Measurements from ENCODE around the gene HRK. TPM values are rescaled to one million over a fixed set of nuclear protein-coding genes. Genes with fewer than 3 reads are reported as not detected.

HRK gene
- total and polyA plus RNA-seq, 9 of the 15 experiments (the other 6 are each of a cell fraction or from before 2014, with no cell fraction given): 0.01 to 0.05 (median 0.04) TPM; not detected in 6

- TF ChIP-seq NCOA1 (IDR thresholded peaks at IDR 0.05; ENCODE audit: low read depth) (peak; percentile 92), TGIF2 (CRISPR knock-in tag; IDR thresholded peaks at IDR 0.05) (peak; percentile 24; the same call in 1 of the 2 replicates), ZBED1 (IDR thresholded peaks at IDR 0.05) (0 out of 2 replicates have a peak, but pooled peaks have one; percentile 49), ELF2 (CRISPR knock-in tag; IDR thresholded peaks at IDR 0.05) (peak; percentile 81), CREM (IDR thresholded peaks at IDR 0.05; ENCODE audit: low read depth) (peak; percentile 64), TCFL5 (CRISPR knock-in tag; conservative IDR thresholded peaks at IDR 0.05) (no peak), USF1 (CRISPR knock-in tag; IDR thresholded peaks at IDR 0.05) (peak; percentile 61), TCF7 (IDR thresholded peaks at IDR 0.05; ENCODE audit: borderline replicate concordance) (0 out of 2 replicates have a peak, but pooled peaks have one; percentile 29), CCNT2 (IDR thresholded peaks at IDR 0.05; ENCODE audit: borderline replicate concordance, extremely low read depth, insufficient read length, low read depth, low read length) (peak; percentile 72), RB1 (IDR thresholded peaks at IDR 0.05; ENCODE audit: low read depth) (peak; percentile 92), MTA3 (IDR thresholded peaks at IDR 0.05; ENCODE audit: borderline replicate concordance) (peak; percentile 75; the same call in 1 of the 2 replicates), TAF1 (IDR thresholded peaks at IDR 0.05; ENCODE audit: control insufficient read depth, extremely low read depth, insufficient read depth, low read length, severe bottlenecking) (peak; percentile 79), SOX6 (IDR thresholded peaks at IDR 0.05) (peak; percentile 51; the same call in 1 of the 2 replicates), PRPF4 (IDR thresholded peaks at IDR 0.05; ENCODE audit: insufficient read depth, low read depth, low read length, poor library complexity, severe bottlenecking) (no peak), CTBP1 (IDR thresholded peaks at IDR 0.05; ENCODE audit: borderline replicate concordance) (peak; percentile 45; the same call in 1 of the 2 replicates), NCOA4 (IDR thresholded peaks at IDR 0.05; ENCODE audit: partially characterized antibody) (no peak), L3MBTL2 (IDR thresholded peaks at IDR 0.05) (peak; percentile 87), RFX7 (CRISPR knock-in tag; IDR thresholded peaks at IDR 0.05) (no peak), GABPB1 (CRISPR knock-in tag; IDR thresholded peaks at IDR 0.05) (peak; percentile 99), MYNN (IDR thresholded peaks at IDR 0.05) (0 out of 2 replicates have a peak, but pooled peaks have one; percentile 17), MYNN (CRISPR knock-in tag; IDR thresholded peaks at IDR 0.05) (no peak), ASH1L (IDR thresholded peaks at IDR 0.05; ENCODE audit: borderline replicate concordance, low read depth, partially characterized antibody) (no peak), ZNF174 (CRISPR knock-in tag; IDR thresholded peaks at IDR 0.05) (no peak), RNF2 (IDR thresholded peaks at IDR 0.05) (0 out of 2 replicates have a peak, but pooled peaks have one; percentile 25), GMEB1 (CRISPR knock-in tag; IDR thresholded peaks at IDR 0.05) (peak; percentile 62), RBFOX2 (IDR thresholded peaks at IDR 0.05; ENCODE audit: low read depth, low read length) (peak; percentile 95), ZFX (CRISPR knock-in tag; IDR thresholded peaks at IDR 0.05) (peak; percentile 87), ARID1B (IDR thresholded peaks at IDR 0.05) (0 out of 2 replicates have a peak, but pooled peaks have one; percentile 33), FOXA1 (IDR thresholded peaks at IDR 0.05; ENCODE audit: borderline replicate concordance) (no peak), EP400 (IDR thresholded peaks at IDR 0.05) (peak; percentile 98)
Observed at GRCh38 chr12:116910645-116911451, 29.6 kb upstream of the HRK start, which contains the start of gene FBXW8 (continued).
